Measurements from ENCODE around the gene B3GNT7.
"Not testable (repeated sequence)": the region's sequence is repeated elsewhere in the genome, so short reads cannot be mapped to it uniquely, and the experiment has no call there.

B3GNT7 gene

GRCh38 chr2:231385429-231385828, 10.1 kb upstream of the B3GNT7 start:
- DNase-seq (ENCODE audit: low read depth) = no peak

- no peak for DNase-seq (ENCODE audit: low read depth)
These were observed 9.1 kb upstream of the B3GNT7 start for GRCh38 chr2:231386446-231386845.

GRCh38 chr2:231387904-231388724, 7.4 kb upstream of the B3GNT7 start:
- no peak for DNase-seq (ENCODE audit: low read depth)

GRCh38 chr2:231388725-231389346, 6.7 kb upstream of the B3GNT7 start:
- no peak for DNase-seq (ENCODE audit: low read depth)

- no peak for DNase-seq (ENCODE audit: low read depth)
These were observed 4.8 kb upstream of the B3GNT7 start for GRCh38 chr2:231390667-231391066.

- no peak for DNase-seq (ENCODE audit: low read depth)
These were observed 3.5 kb upstream of the B3GNT7 start for GRCh38 chr2:231391981-231392380.

GRCh38 chr2:231392431-231393148, 2.9 kb upstream of the B3GNT7 start:
- DNase-seq (ENCODE audit: low read depth) = no peak

- DNase-seq (ENCODE audit: low read depth) = no peak
These were observed 2.1 kb upstream of the B3GNT7 start for GRCh38 chr2:231393149-231394131.

- no peak for DNase-seq (ENCODE audit: low read depth)
These were observed 1.0 kb upstream of the B3GNT7 start for GRCh38 chr2:231394211-231395141.

- DNase-seq (ENCODE audit: low read depth) = no peak
These were observed 730 bp downstream of the B3GNT7 start for GRCh38 chr2:231396058-231396821.

GRCh38 chr2:231397011-231397927, 1.8 kb downstream of the B3GNT7 start:
- DNase-seq (ENCODE audit: low read depth) = no peak

- no peak for DNase-seq (ENCODE audit: low read depth)
These were observed 2.4 kb downstream of the B3GNT7 start for GRCh38 chr2:231397928-231398294.

- DNase-seq (ENCODE audit: low read depth) = no peak
These were observed 3.1 kb downstream of the B3GNT7 start for GRCh38 chr2:231398585-231398984.

- no peak for DNase-seq (ENCODE audit: low read depth)
These were observed 3.7 kb downstream of the B3GNT7 start for GRCh38 chr2:231399046-231399852.

- no peak for DNase-seq (ENCODE audit: low read depth)
These were observed 4.6 kb downstream of the B3GNT7 start for GRCh38 chr2:231399853-231400680.

- not testable (repeated sequence) for DNase-seq (ENCODE audit: low read depth)
These were observed 5.2 kb downstream of the B3GNT7 start for GRCh38 chr2:231400681-231401080.

GRCh38 chr2:231401101-231401500, 5.6 kb downstream of the B3GNT7 start:
- not testable (repeated sequence) for DNase-seq (ENCODE audit: low read depth)
